HCT116 (cell line): ENCODE measurements around the gene CA10. TPM values are rescaled to one million over a fixed set of nuclear protein-coding genes. Genes with fewer than 3 reads are reported as not detected.

Source experiments
- ATAC-seq: fragments of 200-7000 bp; cut with Tn5 transposase; 2 replicates; pipeline ENCODE4 v1.9.1; 2020; ENCODE audit warnings: mild to moderate bottlenecking, moderate library complexity
- BruUV-seq: library from RNA; stranded (reverse); fragments of 400-500 nt; replicated peaks from 2 replicates; lab custom pipeline; 2021; lab: Mats Ljungman, UMichigan
- CTCF ChIA-PET: fragments of 300-600 bp; sonication (Branson Sonifier 250); formaldehyde crosslinking; loops from one replicate; lab custom pipeline; 2021; ENCODE audit warnings: antibody characterized with exemption; lab: Charles Lee
- POLR2A ChIA-PET: fragments of 300-600, 350-600 bp; sonication (Branson Sonifier 250); formaldehyde crosslinking; loops from one replicate; lab custom pipeline; 2021; ENCODE audit warnings: antibody characterized with exemption; lab: Charles Lee
- RAD21 ChIA-PET, 2 experiments: fragments of 300-600 bp; sonication (Branson Sonifier 250); formaldehyde crosslinking; loops; one replicate each; lab custom pipeline; 2023; ENCODE audit warnings: low total read pairs in 2 of 2; ENCODE audit not compliant: uncharacterized antibody in 2 of 2, unreplicated experiment in 2 of 2, low non-redundant PET in 1 of 2; lab: Charles Lee
- DNase-seq: peaks from one replicate; pipeline ENCODE4 v3.0.0-alpha.2; 2010; ENCODE audit warnings: low read depth, low spot score
- H2AFZ ChIP-seq: fragments of 200-600 bp; shearing (Covaris generic), sonication (generic); 2 replicates; pipeline ENCODE4 v1.6.1; 2017; ENCODE audit warnings: low read depth, mixed run types, mixed read lengths, antibody characterized with exemption, low read length; ENCODE audit not compliant: poor library complexity, severe bottlenecking
- H3K27ac ChIP-seq: 2 replicates; pipeline ENCODE4 v1.5.1; 2012; ENCODE audit warnings: low read depth, low read length
- H3K27me3 ChIP-seq: fragments of 200-600 bp; sonication (generic); 2 replicates; pipeline ENCODE4 v1.6.1; 2016; ENCODE audit warnings: mixed run types, low read length, mixed read lengths; ENCODE audit not compliant: insufficient read depth
- H3K36me3 ChIP-seq, 2 experiments: fragments of 200-500 bp in 1 of 2; fragments of 200-600 bp in 1 of 2; sonication (Bioruptor generic) in 1 of 2; sonication (generic) in 1 of 2; 2 replicates each; pipeline versions ENCODE4 v1.5.1 to v1.6.1; 2014 to 2016; ENCODE audit warnings: low read length in 2 of 2, inconsistent platforms in 1 of 2, mixed read lengths in 1 of 2, mixed run types in 1 of 2; ENCODE audit not compliant: insufficient read depth in 2 of 2, control insufficient read depth in 1 of 2
- H3K4me1 ChIP-seq, 2 experiments: fragments of 200-600 bp in 1 of 2; sonication (generic) in 1 of 2; 2 replicates each; pipeline versions ENCODE4 v1.5.1 to v1.6.1; 2012 to 2017; ENCODE audit warnings: low read length in 2 of 2, inconsistent platforms in 1 of 2, mild to moderate bottlenecking in 1 of 2, mixed read lengths in 1 of 2, mixed run types in 1 of 2, moderate library complexity in 1 of 2; ENCODE audit not compliant: insufficient read depth in 2 of 2, control insufficient read depth in 1 of 2
- H3K4me2 ChIP-seq: fragments of 200-600 bp; sonication (generic); 2 replicates; pipeline ENCODE4 v1.6.1; 2017; ENCODE audit warnings: mixed run types, low read length, mixed read lengths
- H3K4me3 ChIP-seq, 2 experiments: fragments of 200-600 bp in 1 of 2; sonication (generic) in 1 of 2; replicated peaks in 1 of 2; 2 replicates each; pipeline ENCODE4 v1.5.1; 2011 to 2016; ENCODE audit warnings: low read length in 2 of 2, control low read depth in 1 of 2, low read depth in 1 of 2, mild to moderate bottlenecking in 1 of 2, mixed read lengths in 1 of 2, mixed run types in 1 of 2
- H3K79me2 ChIP-seq: fragments of 200-600 bp; sonication (generic); 2 replicates; pipeline ENCODE4 v1.6.1; 2017; ENCODE audit warnings: mild to moderate bottlenecking, mixed run types, low read length, moderate library complexity, mixed read lengths; ENCODE audit not compliant: insufficient read depth
- H3K9ac ChIP-seq: fragments of 200-600 bp; sonication (generic); 2 replicates; pipeline ENCODE4 v1.6.1; 2016; ENCODE audit warnings: low read length, mixed read lengths
- H3K9me2 ChIP-seq: fragments of 200-600 bp; sonication (generic), shearing (Covaris generic); 2 replicates; pipeline ENCODE4 v1.6.1; 2017; ENCODE audit warnings: mixed run types, mild to moderate bottlenecking, moderate library complexity; ENCODE audit not compliant: insufficient read depth
- H3K9me3 ChIP-seq, 2 experiments: fragments of 200-500 bp in 1 of 2; fragments of 200-600 bp in 1 of 2; sonication (Bioruptor generic) in 1 of 2; sonication (generic) in 1 of 2; 2 replicates each; pipeline ENCODE4 v1.6.1; 2014 to 2017; ENCODE audit warnings: low read length in 2 of 2, mixed read lengths in 2 of 2, inconsistent platforms in 1 of 2, low read depth in 1 of 2, mild to moderate bottlenecking in 1 of 2, mixed run types in 1 of 2, moderate library complexity in 1 of 2; ENCODE audit not compliant: control insufficient read depth in 1 of 2, insufficient read depth in 1 of 2
- H4K20me1 ChIP-seq: fragments of 200-600 bp; sonication (generic), shearing (Covaris generic); 2 replicates; pipeline ENCODE4 v1.6.1; 2017; ENCODE audit warnings: mixed run types, mild to moderate bottlenecking, moderate library complexity; ENCODE audit not compliant: insufficient read depth
- CBX3 ChIP-seq: IDR thresholded peaks from 2 replicates; pipeline ENCODE4 v1.6.1; 2012; ENCODE audit warnings: low read depth
- CEBPB ChIP-seq: IDR thresholded peaks from 2 replicates; pipeline ENCODE4 v1.6.1; 2012; ENCODE audit warnings: low read depth
- CTCF ChIP-seq, 3 experiments: fragments of 200-600 bp in 1 of 3; sonication (generic) in 1 of 3; IDR thresholded peaks in 2 of 3; conservative IDR thresholded peaks in 1 of 3; 2 replicates each; pipeline ENCODE4 v1.5.1; 2012 to 2017; ENCODE audit warnings: low read depth in 2 of 3, low read length in 2 of 3, antibody characterized with exemption in 1 of 3, borderline replicate concordance in 1 of 3, control low read depth in 1 of 3, mild to moderate bottlenecking in 1 of 3, mixed read lengths in 1 of 3, mixed run types in 1 of 3, moderate library complexity in 1 of 3; ENCODE audit not compliant: insufficient read depth in 1 of 3
- EGR1 ChIP-seq: IDR thresholded peaks from 2 replicates; pipeline ENCODE4 v1.6.1; 2012; ENCODE audit warnings: low read depth
- ELF1 ChIP-seq: IDR thresholded peaks from 2 replicates; pipeline ENCODE4 v1.6.1; 2012; ENCODE audit warnings: low read depth, borderline replicate concordance
- JUND ChIP-seq: IDR thresholded peaks from 2 replicates; pipeline ENCODE4 v1.6.1; 2012
- REST ChIP-seq: IDR thresholded peaks from 2 replicates; pipeline ENCODE4 v1.6.1; 2012; ENCODE audit warnings: low read depth
- SP1 ChIP-seq: IDR thresholded peaks from 2 replicates; pipeline ENCODE4 v1.6.1; 2012; ENCODE audit warnings: low read depth
- SRF ChIP-seq: IDR thresholded peaks from 2 replicates; pipeline ENCODE4 v1.6.1; 2012; ENCODE audit warnings: low read depth
- TCF7L2 ChIP-seq: IDR thresholded peaks from 2 replicates; pipeline ENCODE4 v1.7.0; 2011; ENCODE audit warnings: borderline replicate concordance, inconsistent platforms; ENCODE audit not compliant: insufficient read depth, insufficient read length; ENCODE audit errors: extremely low read depth
- ZBTB33 ChIP-seq: IDR thresholded peaks from 2 replicates; pipeline ENCODE4 v1.6.1; 2011; ENCODE audit warnings: mild to moderate bottlenecking, low read length, moderate library complexity; ENCODE audit not compliant: insufficient replicate concordance; ENCODE audit errors: extremely low read depth
- ZNF274 ChIP-seq: fragments of 200-500 bp; sonication (Bioruptor generic); IDR thresholded peaks from 2 replicates; pipeline ENCODE4 v1.6.1; 2014; ENCODE audit warnings: mild to moderate bottlenecking, low read depth, low read length, inconsistent platforms
- intact Hi-C: fragments of 100-400 bp; cut with micrococcal nuclease; formaldehyde crosslinking; loops from 2 replicates; pipeline ENCODE4 v1.10.0; 2022
- total RNA-seq: library from RNA; stranded (reverse); gene quantifications from one replicate; pipeline ENCODE4 v1.2.1, GENCODE V29; 2021; ENCODE audit not compliant: unreplicated experiment

The CA10 gene
- total RNA-seq, 1 experiment from 2014 or later = not detected

- POLR2A ChIA-PET = no interaction called here
Measured at GRCh38 chr17:51660266-51660665, 498.2 kb downstream of the CA10 start.

More at GRCh38 chr17:51660266-51660665, 498.2 kb downstream of the CA10 start:
- Histone ChIP-seq H4K20me1 (no peaks in the 10 kb centered on the region), H3K4me3 (no peak overlapping the region), H3K27me3 (peaks cover 89% of the 10 kb centered on the region), H3K9me2 (no peaks in the 10 kb centered on the region), H3K4me2 (no peak overlapping the region), H3K9ac (no peak overlapping the region), H2AFZ (no peak overlapping the region), H3K27ac (no peak overlapping the region), H3K9me3 (no peaks in the 10 kb centered on the region), H3K79me2 (no peaks in the 10 kb centered on the region), H3K36me3 (no peaks in the 10 kb centered on the region), H3K4me1 (no peaks in the 10 kb centered on the region)
- ChIA-PET CTCF (no interaction called here), RAD21 (no interaction called here)
- no TSS peak for BruUV-seq
- no peak for DNase-seq
- ATAC-seq = no peak
- intact Hi-C loops = no loop called here
- TF ChIP-seq ZNF274 = no peak
- no peak for TF ChIP-seq CBX3
- no peak for TF ChIP-seq CEBPB
- no peak for TF ChIP-seq JUND
- TF ChIP-seq EGR1 = no peak
- no peak for TF ChIP-seq TCF7L2
- no peak for TF ChIP-seq SRF
- no peak for TF ChIP-seq ELF1
- no peak for TF ChIP-seq REST
- TF ChIP-seq CTCF (IDR thresholded peaks at IDR 0.05 in 2 of 3, conservative IDR thresholded peaks at IDR 0.05 in 1 of 3; ENCODE audit: borderline replicate concordance in 1 of 3, insufficient read depth in 1 of 3, low read depth in 2 of 3, low read length in 2 of 3) = no peak
- TF ChIP-seq SP1 = no peak
- no peak for TF ChIP-seq ZBTB33
